IPS-18c (cell line): ENCODE results near the gene SETD7.
A peak's percentile ranks its signal among the peaks of the same experiment; 100 is the strongest.

ENCODE experiments used
- H3K4me3 ChIP-seq: 2 replicates; pipeline ENCODE4 v1.7.0; 2013; ENCODE audit warnings: low read depth, mild to moderate bottlenecking, low read length, moderate library complexity; ENCODE audit not compliant: insufficient read depth
- H3K9me3 ChIP-seq: one replicate; pipeline ENCODE4 v1.6.1; 2013; ENCODE audit warnings: mild to moderate bottlenecking, low read length, moderate library complexity; ENCODE audit not compliant: control insufficient read depth, insufficient read depth

Gene SETD7

GRCh38 chr4:139556071-139556723, at the start of gene SETD7:
Gene SETD7, minus strand, starts transcription at chr4:139556219. Its CDS starts 82 bp downstream, at chr4:139556137.
- Histone ChIP-seq H3K9me3 (no peaks in the 10 kb centered on the region), H3K4me3 (peak within 1 kb of the TSS; percentile 72)

GRCh38 chr4:139605516-139605915, 49.5 kb upstream of the SETD7 start:
- H3K4me3 ChIP-seq, result no peak overlapping the region
- H3K9me3 ChIP-seq, result peaks cover 3% of the 10 kb centered on the region

- H3K4me3 ChIP-seq, result no peak overlapping the region
- H3K9me3 ChIP-seq, result peaks cover 3% of the 10 kb centered on the region
Measured at GRCh38 chr4:139603576-139604410, 47.8 kb upstream of the SETD7 start.

GRCh38 chr4:139602776-139603360, 46.8 kb upstream of the SETD7 start:
- no peak overlapping the region for H3K4me3 ChIP-seq
- H3K9me3 ChIP-seq, result peaks cover 3% of the 10 kb centered on the region

GRCh38 chr4:139600662-139601061, 44.6 kb upstream of the SETD7 start:
- Histone ChIP-seq H3K9me3 (peaks cover 2% of the 10 kb centered on the region), H3K4me3 (no peak overlapping the region)

- no peaks in the 10 kb centered on the region for H3K9me3 ChIP-seq
- no peak overlapping the region for H3K4me3 ChIP-seq
Measured at GRCh38 chr4:139599594-139600374, 43.8 kb upstream of the SETD7 start.

- Histone ChIP-seq H3K9me3 (no peaks in the 10 kb centered on the region), H3K4me3 (no peak overlapping the region)
Measured at GRCh38 chr4:139599076-139599475, 43.1 kb upstream of the SETD7 start.

GRCh38 chr4:139596684-139597279, 40.8 kb upstream of the SETD7 start:
- no peak overlapping the region for H3K4me3 ChIP-seq
- no peaks in the 10 kb centered on the region for H3K9me3 ChIP-seq

GRCh38 chr4:139596034-139596683, 40.1 kb upstream of the SETD7 start:
- Histone ChIP-seq H3K4me3 (no peak overlapping the region), H3K9me3 (no peaks in the 10 kb centered on the region)

GRCh38 chr4:139594591-139595185, 38.7 kb upstream of the SETD7 start:
- Histone ChIP-seq H3K4me3 (no peak overlapping the region), H3K9me3 (no peaks in the 10 kb centered on the region)

- Histone ChIP-seq H3K9me3 (peaks cover 3% of the 10 kb centered on the region), H3K4me3 (no peak overlapping the region)
Measured at GRCh38 chr4:139593091-139593564, 37.1 kb upstream of the SETD7 start.

GRCh38 chr4:139589336-139590018, 33.5 kb upstream of the SETD7 start:
- Histone ChIP-seq H3K4me3 (no peak overlapping the region), H3K9me3 (peaks cover 6% of the 10 kb centered on the region)

- no peak overlapping the region for H3K4me3 ChIP-seq
Measured at GRCh38 chr4:139587446-139587845, 31.4 kb upstream of the SETD7 start.

GRCh38 chr4:139585473-139585872, 29.5 kb upstream of the SETD7 start:
- Histone ChIP-seq H3K9me3 (peaks cover 6% of the 10 kb centered on the region), H3K4me3 (no peak overlapping the region)

More at GRCh38 chr4:139587446-139587845, 31.4 kb upstream of the SETD7 start:
- peaks cover 6% of the 10 kb centered on the region for H3K9me3 ChIP-seq

GRCh38 chr4:139584784-139585183, 28.8 kb upstream of the SETD7 start:
- Histone ChIP-seq H3K9me3 (peaks cover 6% of the 10 kb centered on the region), H3K4me3 (no peak overlapping the region)

- no peak overlapping the region for H3K4me3 ChIP-seq
- peaks cover 6% of the 10 kb centered on the region for H3K9me3 ChIP-seq
Measured at GRCh38 chr4:139584013-139584412, 28.0 kb upstream of the SETD7 start.
